Right forelimb (tissue), 1 donor: ENCODE results near the gene FSD1.

Experiments
- DNase-seq: peaks from one replicate; pipeline ENCODE4 v3.0.0-alpha.2; 2018

The FSD1 gene

GRCh38 chr19:4366666-4367335 is 62.4 kb downstream of the FSD1 start:
- no peak for DNase-seq

DNA sequence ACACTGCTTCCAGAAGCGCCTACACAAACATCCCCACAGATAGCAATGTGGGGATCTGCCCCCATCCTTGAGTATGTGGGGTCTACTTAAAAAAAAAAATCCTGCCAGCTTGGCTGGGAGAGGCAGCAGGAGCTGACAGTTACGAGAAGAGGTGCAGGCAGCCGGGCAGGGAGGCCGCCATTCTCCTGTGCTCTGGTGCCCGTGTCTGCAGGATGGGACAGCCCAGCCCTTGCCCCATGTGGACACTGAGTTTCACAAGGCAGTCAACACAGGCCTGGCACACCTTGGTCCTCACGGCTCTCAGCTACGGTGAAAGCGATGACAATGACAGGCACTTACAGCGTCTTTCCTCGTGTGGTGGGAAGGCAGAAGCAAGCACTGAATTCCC is 62.9 kb downstream of the FSD1 start:
- no peak for DNase-seq

DNA sequence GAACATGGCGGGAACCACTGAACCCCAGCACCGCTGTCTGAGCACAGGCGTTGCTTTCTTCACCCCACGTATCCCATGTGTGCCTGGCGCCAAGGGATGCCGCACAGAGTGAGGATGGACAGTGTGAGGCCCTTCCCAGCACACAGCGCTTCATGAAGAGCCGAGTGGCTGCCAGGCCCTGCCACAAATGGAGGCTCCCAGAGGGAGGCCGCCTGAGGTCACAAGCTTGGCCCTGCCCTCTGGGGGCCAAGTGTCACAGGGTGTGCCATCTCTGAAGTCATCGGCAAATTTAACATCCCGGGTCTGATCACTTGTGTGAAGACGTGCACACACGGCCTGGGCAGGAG is 63.4 kb downstream of the FSD1 start:
- DNase-seq = no peak

GRCh38 chr19:4368128-4368820 is 63.9 kb downstream of the FSD1 start:
- no peak for DNase-seq

DNA sequence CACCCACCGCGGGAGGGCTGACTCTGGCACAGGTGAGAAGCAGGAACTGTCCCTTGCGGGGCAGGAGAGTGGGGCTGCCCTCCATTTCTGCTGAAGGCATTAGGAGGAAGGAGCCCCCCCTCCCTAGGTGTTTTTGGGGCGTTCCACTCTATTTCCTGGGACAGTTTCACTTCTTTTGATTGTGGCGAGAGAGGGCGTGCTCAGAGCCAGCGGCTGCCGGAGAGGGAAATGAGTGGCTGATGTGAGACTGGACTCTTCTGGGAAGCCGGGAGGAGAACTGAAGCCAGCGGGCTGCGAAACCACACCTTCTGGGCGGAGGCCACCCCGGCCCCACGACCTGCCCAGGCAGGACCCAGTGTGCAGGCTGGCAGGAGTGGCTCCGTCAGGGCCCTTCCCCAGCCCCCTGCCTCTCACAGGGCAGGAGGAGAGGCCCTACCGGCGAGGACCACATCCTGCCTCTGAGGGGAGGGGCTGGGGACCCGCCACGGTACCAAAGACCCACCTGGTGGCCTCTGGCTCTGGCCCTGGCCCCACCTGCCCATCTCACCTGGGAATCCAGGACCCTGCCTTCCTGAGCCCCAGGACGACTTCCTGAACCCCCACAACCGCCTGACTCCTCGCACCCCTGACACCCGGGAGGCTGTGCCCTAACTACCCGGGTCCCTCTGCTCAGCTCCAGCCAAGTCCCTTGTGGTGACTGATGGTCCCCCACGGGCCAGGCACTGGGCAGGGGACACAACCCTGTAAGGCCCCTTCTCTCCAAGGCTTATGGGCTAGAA is 64.9 kb downstream of the FSD1 start:
- no peak for DNase-seq

- DNase-seq = no peak
Observed at GRCh38 chr19:4369888-4370260, 65.5 kb downstream of the FSD1 start.

DNA sequence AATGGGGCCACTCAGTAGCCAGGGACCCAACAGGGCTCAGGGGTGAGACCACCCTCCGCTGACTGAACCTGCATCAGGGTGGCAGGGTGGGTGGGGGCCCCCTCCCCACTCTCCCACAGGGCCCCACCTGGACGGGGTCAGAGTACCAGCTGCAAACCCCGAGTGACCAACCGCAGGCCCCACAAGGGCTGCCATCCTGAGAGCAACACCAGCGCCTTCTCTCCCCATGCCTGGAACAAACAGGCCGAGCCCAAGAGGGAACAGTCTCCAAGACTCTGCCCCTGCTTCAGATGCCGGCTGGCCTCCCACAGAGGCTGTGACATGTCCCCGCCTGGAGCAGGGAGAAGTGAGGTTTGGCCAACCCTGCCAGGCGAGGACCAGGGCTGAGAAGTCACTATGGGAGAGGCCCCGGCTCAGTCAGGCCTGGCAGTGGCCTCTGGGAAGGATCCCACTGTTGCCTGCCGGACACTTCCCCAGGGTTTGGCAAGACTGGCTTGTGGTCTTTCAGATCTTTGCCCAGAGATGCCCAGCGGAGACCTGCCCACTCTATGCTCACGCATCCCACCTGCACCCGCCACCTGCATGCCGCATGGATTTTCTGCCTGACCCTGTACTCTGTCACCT is 66.1 kb downstream of the FSD1 start:
- no peak for DNase-seq

GRCh38 chr19:4371247-4372164 is 67.1 kb downstream of the FSD1 start:
- DNase-seq = no peak

GRCh38 chr19:4372165-4373012 is 68.0 kb downstream of the FSD1 start:
- no peak for DNase-seq

DNA sequence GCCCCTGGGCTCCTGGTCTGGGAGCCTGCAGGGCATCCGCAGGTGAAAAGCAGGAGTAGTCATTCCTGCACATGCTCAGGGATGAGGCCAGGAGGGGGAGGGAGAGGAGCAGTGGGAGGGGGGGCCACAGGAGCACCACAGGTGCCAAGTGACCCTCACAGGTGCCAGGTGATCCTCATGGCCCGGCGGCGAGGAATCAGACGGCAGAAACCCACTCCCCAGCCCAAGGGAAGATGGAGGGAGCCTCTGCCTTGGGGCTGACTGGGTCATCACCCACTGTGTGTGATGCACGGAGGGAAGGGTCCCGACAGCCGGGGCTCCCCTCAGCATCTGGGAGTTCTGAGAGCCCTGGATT is 68.6 kb downstream of the FSD1 start:
- DNase-seq = no peak
